A673 (cell line): ENCODE data around the gene FIGN. TPM values are rescaled to one million over a fixed set of nuclear protein-coding genes. Genes with fewer than 3 reads are reported as not detected.

Experiments
- BruUV-seq: library from RNA; stranded (reverse); fragments of 400-500 nt; replicated peaks from 2 replicates; lab custom pipeline; 2021; lab: Mats Ljungman, UMichigan
- CTCF ChIA-PET: fragments of 300-600 bp; sonication (Branson Sonifier 250); formaldehyde crosslinking; loops from one replicate; lab custom pipeline; 2022; ENCODE audit warnings: antibody characterized with exemption; lab: Charles Lee
- POLR2A ChIA-PET: fragments of 300-600 bp; sonication (Branson Sonifier 250); formaldehyde crosslinking; loops from one replicate; lab custom pipeline; 2022; ENCODE audit warnings: antibody characterized with exemption; ENCODE audit not compliant: low non-redundant PET; lab: Charles Lee
- DNase-seq: peaks from one replicate; pipeline ENCODE4 v3.0.0-alpha.2; 2015; ENCODE audit warnings: low spot score
- H3K27ac ChIP-seq: fragments of 200-600 bp; sonication (generic); 2 replicates; pipeline ENCODE4 v1.5.1; 2016; ENCODE audit warnings: mixed run types, low read depth, mild to moderate bottlenecking, mixed read lengths, antibody characterized with exemption, low read length; ENCODE audit not compliant: poor library complexity, severe bottlenecking
- H3K27me3 ChIP-seq: fragments of 200-600 bp; sonication (generic); replicated peaks from 2 replicates; pipeline ENCODE4 v1.6.1; 2017; ENCODE audit warnings: mixed run types, low read depth, mild to moderate bottlenecking, mixed read lengths, antibody characterized with exemption, low read length; ENCODE audit not compliant: insufficient read depth, poor library complexity
- H3K36me3 ChIP-seq: fragments of 200-600 bp; sonication (generic); 2 replicates; pipeline ENCODE4 v1.6.1; 2016; ENCODE audit warnings: mixed run types, mild to moderate bottlenecking, mixed read lengths, antibody characterized with exemption, low read length; ENCODE audit not compliant: insufficient read depth, poor library complexity, severe bottlenecking
- H3K4me1 ChIP-seq: fragments of 200-600 bp; sonication (generic); 2 replicates; pipeline ENCODE4 v1.6.1; 2017; ENCODE audit warnings: mixed run types, mild to moderate bottlenecking, mixed read lengths, antibody characterized with exemption, low read length; ENCODE audit not compliant: insufficient read depth, poor library complexity, severe bottlenecking
- H3K4me3 ChIP-seq: fragments of 200-600 bp; sonication (generic); 2 replicates; pipeline ENCODE4 v1.5.1; 2016; ENCODE audit warnings: low read depth, mixed run types, mild to moderate bottlenecking, mixed read lengths, low read length; ENCODE audit not compliant: poor library complexity, severe bottlenecking
- H3K9me3 ChIP-seq: fragments of 200-600 bp; sonication (generic); 2 replicates; pipeline ENCODE4 v1.6.1; 2016; ENCODE audit warnings: mixed run types, low read depth, mild to moderate bottlenecking, mixed read lengths, antibody characterized with exemption, low read length; ENCODE audit not compliant: poor library complexity, severe bottlenecking
- CTCF ChIP-seq: fragments of 300-800, 200-600 bp; sonication (generic); conservative IDR thresholded peaks from 2 replicates; pipeline ENCODE4 v1.5.1; 2017; ENCODE audit warnings: low read depth, mild to moderate bottlenecking, antibody characterized with exemption, low read length, moderate library complexity, mixed read lengths
- EZH2 ChIP-seq: fragments of 200-600 bp; sonication (generic); IDR thresholded peaks from 2 replicates; pipeline ENCODE4 v1.6.1; 2017; ENCODE audit warnings: borderline replicate concordance, low read depth, mild to moderate bottlenecking, mixed read lengths, antibody characterized with exemption, low read length; ENCODE audit not compliant: poor library complexity, severe bottlenecking
- intact Hi-C: fragments of 100-400 bp; cut with micrococcal nuclease; formaldehyde crosslinking; loops from one replicate; pipeline ENCODE4 v1.10.0; 2022; ENCODE audit not compliant: unreplicated experiment
- total RNA-seq: library from RNA; stranded (reverse); gene quantifications from 2 replicates; pipeline ENCODE4 v1.2.3, GENCODE V29; 2021

The FIGN gene
- total RNA-seq, 1 experiment from 2014 or later: 0.24 TPM

- no peak for DNase-seq
- CTCF ChIA-PET: no interaction called here
These were observed 23.2 kb upstream of the FIGN start for GRCh38 chr2:163759013-163759412.

DNA sequence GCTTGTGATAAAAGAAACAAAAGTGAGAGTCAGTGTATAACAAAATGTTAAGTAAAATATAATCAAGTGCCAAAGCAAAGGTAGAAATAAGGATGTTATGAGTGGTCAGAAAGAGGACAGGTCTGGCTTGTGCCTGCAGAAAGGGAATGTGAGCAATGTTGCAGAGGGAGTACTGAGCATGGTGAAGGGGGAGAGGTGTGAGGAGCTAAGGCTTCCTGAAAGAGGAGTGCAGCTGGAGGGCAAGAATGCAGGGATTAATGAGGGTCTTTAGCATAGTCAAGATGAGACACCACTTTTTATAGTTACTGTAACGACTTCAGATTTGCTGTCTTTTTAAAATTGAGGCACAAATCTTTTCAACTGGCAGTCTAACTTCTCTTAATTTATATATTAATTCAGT lies 22.0 kb upstream of the FIGN start:
- BruUV-seq: no TSS peak
- no peaks in the 10 kb centered on the region for H3K9me3 ChIP-seq
- TF ChIP-seq CTCF (no peak), EZH2 (no peak)
- DNase-seq: no peak
- no peak overlapping the region for H3K4me3 ChIP-seq
- H3K4me1 ChIP-seq: no peaks in the 10 kb centered on the region
- H3K36me3 ChIP-seq: no peaks in the 10 kb centered on the region
- CTCF ChIA-PET: no interaction called here
- peaks cover 40% of the 10 kb centered on the region for H3K27me3 ChIP-seq
- intact Hi-C loops: no loop called here
- POLR2A ChIA-PET: no interaction called here
- no peak overlapping the region for H3K27ac ChIP-seq

More at GRCh38 chr2:163759013-163759412, 23.2 kb upstream of the FIGN start:
- TF ChIP-seq EZH2 (no peak), CTCF (no peak)
- POLR2A ChIA-PET: no interaction called here
- Histone ChIP-seq H3K9me3 (no peaks in the 10 kb centered on the region), H3K4me3 (no peak overlapping the region), H3K36me3 (no peaks in the 10 kb centered on the region), H3K4me1 (no peaks in the 10 kb centered on the region), H3K27ac (no peak overlapping the region), H3K27me3 (peaks cover 49% of the 10 kb centered on the region)
- no TSS peak for BruUV-seq
- intact Hi-C loops: no loop called here

GRCh38 chr2:163756588-163756987 lies 20.8 kb upstream of the FIGN start:
- BruUV-seq: no TSS peak
- ChIA-PET POLR2A (no interaction called here), CTCF (no interaction called here)
- Histone ChIP-seq H3K27me3 (peaks cover 28% of the 10 kb centered on the region), H3K4me3 (no peak overlapping the region), H3K27ac (no peak overlapping the region), H3K4me1 (no peaks in the 10 kb centered on the region), H3K9me3 (no peaks in the 10 kb centered on the region), H3K36me3 (no peaks in the 10 kb centered on the region)
- DNase-seq: no peak
- intact Hi-C loops: no loop called here
- no peak for TF ChIP-seq EZH2
- TF ChIP-seq CTCF: no peak
